Bronchial epithelial cell (primary cell): ENCODE data around the gene GSTA2. TPM values are rescaled to one million over a fixed set of nuclear protein-coding genes. Genes with fewer than 3 reads are reported as not detected.

Experiments used
- DNase-seq: peaks from one replicate; pipeline ENCODE4 v3.0.0-alpha.2; 2010; ENCODE audit warnings: low read depth
- FAIRE-seq: peaks from 2 replicates; lab custom pipeline; 2011; peaks lifted over from hg19 to GRCh38; lab: Jason Lieb, UNC
- H3K27me3 ChIP-seq: 2 replicates; pipeline ENCODE4 v1.5.1; 2011; ENCODE audit warnings: low read length; ENCODE audit not compliant: control insufficient read depth, insufficient read depth
- H3K36me3 ChIP-seq: 2 replicates; pipeline ENCODE4 v1.5.1; 2011; ENCODE audit warnings: low read length; ENCODE audit not compliant: control insufficient read depth, insufficient read depth
- H3K4me3 ChIP-seq: 2 replicates; pipeline ENCODE4 v1.5.1; 2011; ENCODE audit warnings: mild to moderate bottlenecking, low read depth, low read length, control low read depth
- total RNA-seq: library from RNA; depleted of rRNA; stranded (reverse); fragments of >200 nt; gene quantifications from 2 replicates; pipeline ENCODE4 v1.2.1, GENCODE V29; 2014
- TF ChIP-seq, protein P1 (sequence below): IDR thresholded peaks from 2 replicates; pipeline ENCODE4 v1.5.1; 2011; ENCODE audit warnings: mild to moderate bottlenecking, moderate library complexity, low read length, control low read depth, inconsistent platforms; ENCODE audit not compliant: insufficient read depth, severe bottlenecking

The GSTA2 gene
- total RNA-seq, 1 donor from 2014 or later, result not detected

DNA sequence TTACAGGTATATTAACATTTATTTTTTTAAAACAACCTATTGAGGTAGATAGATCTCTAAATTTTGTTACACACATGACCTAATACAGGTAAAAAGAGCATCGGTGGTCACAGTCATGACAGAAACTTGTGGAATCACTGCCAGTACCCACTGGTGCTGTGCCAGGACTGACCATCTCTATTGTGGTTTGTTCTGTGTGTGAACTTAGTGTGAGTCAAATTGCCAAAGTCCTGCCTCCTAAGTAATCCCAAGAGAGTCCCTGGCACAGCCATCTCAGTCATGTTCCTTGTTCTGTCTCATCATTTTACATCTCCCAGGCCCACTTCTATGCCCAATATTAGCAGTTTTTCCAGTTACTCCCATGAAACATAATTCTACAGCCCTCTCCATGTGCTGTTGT is 21.4 kb downstream of the GSTA2 start:
- DNase-seq, result peak; percentile 27
- H3K27me3 ChIP-seq, result no peaks in the 10 kb centered on the region
- no peaks in the 10 kb centered on the region for H3K36me3 ChIP-seq
- TF ChIP-seq, protein P1, sequence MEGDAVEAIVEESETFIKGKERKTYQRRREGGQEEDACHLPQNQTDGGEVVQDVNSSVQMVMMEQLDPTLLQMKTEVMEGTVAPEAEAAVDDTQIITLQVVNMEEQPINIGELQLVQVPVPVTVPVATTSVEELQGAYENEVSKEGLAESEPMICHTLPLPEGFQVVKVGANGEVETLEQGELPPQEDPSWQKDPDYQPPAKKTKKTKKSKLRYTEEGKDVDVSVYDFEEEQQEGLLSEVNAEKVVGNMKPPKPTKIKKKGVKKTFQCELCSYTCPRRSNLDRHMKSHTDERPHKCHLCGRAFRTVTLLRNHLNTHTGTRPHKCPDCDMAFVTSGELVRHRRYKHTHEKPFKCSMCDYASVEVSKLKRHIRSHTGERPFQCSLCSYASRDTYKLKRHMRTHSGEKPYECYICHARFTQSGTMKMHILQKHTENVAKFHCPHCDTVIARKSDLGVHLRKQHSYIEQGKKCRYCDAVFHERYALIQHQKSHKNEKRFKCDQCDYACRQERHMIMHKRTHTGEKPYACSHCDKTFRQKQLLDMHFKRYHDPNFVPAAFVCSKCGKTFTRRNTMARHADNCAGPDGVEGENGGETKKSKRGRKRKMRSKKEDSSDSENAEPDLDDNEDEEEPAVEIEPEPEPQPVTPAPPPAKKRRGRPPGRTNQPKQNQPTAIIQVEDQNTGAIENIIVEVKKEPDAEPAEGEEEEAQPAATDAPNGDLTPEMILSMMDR, result no peak
- no peak overlapping the region for H3K4me3 ChIP-seq
- FAIRE-seq, result peak; percentile 7

DNA sequence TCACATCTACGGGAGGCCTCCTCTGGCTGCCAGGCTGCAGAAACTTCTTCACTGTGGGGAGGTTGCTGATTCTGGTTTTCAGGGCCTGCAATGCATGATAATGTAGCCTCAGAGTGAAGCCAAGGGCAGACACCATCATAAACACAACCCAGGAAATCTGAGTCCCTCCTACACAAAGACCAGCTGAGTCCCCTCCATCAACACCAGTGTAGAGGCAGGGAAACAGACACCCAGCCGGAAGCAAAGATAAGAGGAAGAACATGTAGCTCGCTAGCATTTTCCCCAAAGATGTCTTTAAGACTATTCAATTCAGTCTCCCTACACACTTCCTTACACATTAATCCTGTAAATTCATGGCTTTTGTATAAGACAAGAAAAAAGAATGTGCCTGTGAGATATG is 23.6 kb downstream of the GSTA2 start:
- Histone ChIP-seq H3K27me3 (no peaks in the 10 kb centered on the region), H3K36me3 (no peaks in the 10 kb centered on the region), H3K4me3 (no peak overlapping the region)
- TF ChIP-seq, protein P1, result no peak
- FAIRE-seq (no peak), DNase-seq (no peak)

DNA sequence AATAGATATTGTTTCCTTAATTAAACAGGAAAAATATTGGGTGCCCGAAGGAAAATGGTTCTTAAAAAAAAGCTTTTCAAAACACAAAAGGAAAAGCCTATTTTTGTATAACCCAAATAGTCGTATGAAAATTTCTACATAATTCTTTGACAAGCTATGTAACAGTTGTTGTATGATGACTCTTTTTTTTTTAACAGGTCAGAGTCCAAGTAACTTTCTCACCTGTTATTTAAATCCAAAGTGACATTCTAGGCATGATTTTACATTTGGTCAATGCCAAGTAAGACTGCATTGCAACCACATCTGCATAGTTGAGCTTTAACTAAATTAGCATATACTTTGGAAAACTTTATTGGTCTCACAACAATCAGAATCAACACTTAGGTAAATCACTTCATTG is 24.1 kb downstream of the GSTA2 start:
- H3K36me3 ChIP-seq, result no peaks in the 10 kb centered on the region
- TF ChIP-seq, protein P1, result no peak
- no peaks in the 10 kb centered on the region for H3K27me3 ChIP-seq
- DNase-seq (no peak), FAIRE-seq (no peak)
- H3K4me3 ChIP-seq, result no peak overlapping the region

DNA sequence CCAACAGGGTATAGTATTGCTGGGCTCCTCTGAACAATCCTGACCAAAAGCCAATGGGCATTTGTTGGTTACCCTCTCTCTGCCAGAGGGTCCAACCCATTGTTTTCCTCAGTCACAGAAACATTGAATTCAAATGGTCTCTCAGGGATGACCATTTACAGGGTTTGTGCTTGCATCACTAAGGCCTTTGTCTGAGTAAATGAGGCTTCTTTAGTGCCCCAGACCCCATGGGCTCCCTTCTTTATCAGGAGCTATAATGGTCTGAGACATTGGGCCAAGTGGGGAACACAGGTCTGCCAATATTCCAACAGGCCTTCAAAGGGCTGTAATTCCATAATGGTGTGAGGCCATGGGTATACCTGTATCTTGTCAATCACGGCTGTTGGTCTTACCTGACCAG is 27.1 kb downstream of the GSTA2 start:
- DNase-seq, result no peak
- TF ChIP-seq, protein P1, result no peak
- Histone ChIP-seq H3K4me3 (no peak overlapping the region), H3K36me3 (no peaks in the 10 kb centered on the region), H3K27me3 (no peaks in the 10 kb centered on the region)
- FAIRE-seq, result no peak

DNA sequence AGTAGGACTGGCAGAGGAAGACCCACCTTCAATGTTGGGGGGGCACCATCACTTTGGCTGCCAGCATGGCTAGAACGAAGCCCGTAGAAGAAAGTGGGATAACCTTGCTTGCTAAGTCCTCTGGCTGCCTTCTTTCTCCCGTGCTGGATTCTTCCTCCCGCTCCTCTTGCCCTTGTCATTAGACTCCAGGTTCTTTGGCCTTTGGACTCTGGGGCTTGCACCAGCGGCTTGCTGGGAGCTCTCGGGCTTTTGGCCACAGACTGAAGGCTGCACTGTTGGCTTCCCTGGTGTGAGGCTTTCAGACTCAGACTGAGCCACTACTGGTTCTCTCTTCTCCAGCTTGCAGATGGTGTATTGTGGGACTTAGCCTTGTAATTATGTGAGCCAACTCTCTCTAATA is 28.2 kb downstream of the GSTA2 start:
- no peak for FAIRE-seq
- H3K36me3 ChIP-seq, result no peaks in the 10 kb centered on the region

DNA sequence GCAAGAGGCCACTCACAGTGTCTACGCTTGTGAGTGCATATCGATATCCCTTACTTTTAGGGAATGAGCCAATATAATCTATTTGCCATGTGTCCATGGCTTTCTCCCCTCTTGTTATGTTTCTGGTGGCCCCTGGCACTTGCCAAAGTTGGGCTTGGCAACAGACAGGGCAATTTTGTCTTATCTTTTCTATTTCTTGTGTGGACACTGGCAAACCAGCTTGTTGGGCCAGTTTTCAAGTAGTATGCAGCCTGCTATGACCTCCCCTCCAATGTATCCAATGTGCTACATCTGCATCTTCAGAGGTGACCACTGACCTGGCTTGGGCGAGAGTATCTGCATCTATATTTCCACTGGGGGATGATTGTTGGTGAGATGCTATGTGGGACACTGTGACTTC is 29.2 kb downstream of the GSTA2 start:
- no peaks in the 10 kb centered on the region for H3K36me3 ChIP-seq
- no peaks in the 10 kb centered on the region for H3K27me3 ChIP-seq
- no peak overlapping the region for H3K4me3 ChIP-seq
- DNase-seq, result no peak
- TF ChIP-seq, protein P1, result no peak
- FAIRE-seq, result no peak

More for the DNA sequence above, 28.2 kb downstream of the GSTA2 start:
- Histone ChIP-seq H3K27me3 (no peaks in the 10 kb centered on the region), H3K4me3 (no peak overlapping the region)
- no peak for DNase-seq
- TF ChIP-seq, protein P1, result no peak
